Panc1 (cell line): ENCODE results near the gene NXPH4.

Experiments
- POLR2AphosphoS5 ChIP-seq: IDR thresholded peaks from 2 replicates; pipeline ENCODE4 v1.6.1; 2012; ENCODE audit warnings: mild to moderate bottlenecking, low read depth, low read length, moderate library complexity
- REST ChIP-seq, 2 experiments: IDR thresholded peaks; 2 replicates each; pipeline ENCODE4 v1.6.1; 2011 to 2012; ENCODE audit warnings: low read depth in 2 of 2, control low read depth in 1 of 2, low read length in 1 of 2, mild to moderate bottlenecking in 1 of 2, moderate library complexity in 1 of 2; ENCODE audit not compliant: insufficient read depth in 1 of 2
- TCF7L2 ChIP-seq: IDR thresholded peaks from 2 replicates; pipeline ENCODE4 v1.6.1; 2011; ENCODE audit warnings: mild to moderate bottlenecking, low read depth, low read length, inconsistent platforms
- TF ChIP-seq, protein P1 (sequence below): fragments of 450-650 bp; IDR thresholded peaks from 2 replicates; pipeline ENCODE4 v1.5.1; 2017; ENCODE audit warnings: mild to moderate bottlenecking

DNA sequence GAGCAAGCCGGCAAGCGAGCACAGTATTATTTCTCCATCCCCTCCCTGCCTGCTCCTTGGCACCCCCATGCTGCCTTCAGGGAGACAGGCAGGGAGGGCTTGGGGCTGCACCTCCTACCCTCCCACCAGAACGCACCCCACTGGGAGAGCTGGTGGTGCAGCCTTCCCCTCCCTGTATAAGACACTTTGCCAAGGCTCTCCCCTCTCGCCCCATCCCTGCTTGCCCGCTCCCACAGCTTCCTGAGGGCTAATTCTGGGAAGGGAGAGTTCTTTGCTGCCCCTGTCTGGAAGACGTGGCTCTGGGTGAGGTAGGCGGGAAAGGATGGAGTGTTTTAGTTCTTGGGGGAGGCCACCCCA lies 3.9 kb upstream of the NXPH4 start:
- TF ChIP-seq, protein P1, sequence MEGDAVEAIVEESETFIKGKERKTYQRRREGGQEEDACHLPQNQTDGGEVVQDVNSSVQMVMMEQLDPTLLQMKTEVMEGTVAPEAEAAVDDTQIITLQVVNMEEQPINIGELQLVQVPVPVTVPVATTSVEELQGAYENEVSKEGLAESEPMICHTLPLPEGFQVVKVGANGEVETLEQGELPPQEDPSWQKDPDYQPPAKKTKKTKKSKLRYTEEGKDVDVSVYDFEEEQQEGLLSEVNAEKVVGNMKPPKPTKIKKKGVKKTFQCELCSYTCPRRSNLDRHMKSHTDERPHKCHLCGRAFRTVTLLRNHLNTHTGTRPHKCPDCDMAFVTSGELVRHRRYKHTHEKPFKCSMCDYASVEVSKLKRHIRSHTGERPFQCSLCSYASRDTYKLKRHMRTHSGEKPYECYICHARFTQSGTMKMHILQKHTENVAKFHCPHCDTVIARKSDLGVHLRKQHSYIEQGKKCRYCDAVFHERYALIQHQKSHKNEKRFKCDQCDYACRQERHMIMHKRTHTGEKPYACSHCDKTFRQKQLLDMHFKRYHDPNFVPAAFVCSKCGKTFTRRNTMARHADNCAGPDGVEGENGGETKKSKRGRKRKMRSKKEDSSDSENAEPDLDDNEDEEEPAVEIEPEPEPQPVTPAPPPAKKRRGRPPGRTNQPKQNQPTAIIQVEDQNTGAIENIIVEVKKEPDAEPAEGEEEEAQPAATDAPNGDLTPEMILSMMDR: no peak
- TF ChIP-seq REST (IDR thresholded peaks at IDR 0.05; ENCODE audit: insufficient read depth in 1 of 2, low read depth in 2 of 2, low read length in 1 of 2) (no peak), POLR2AphosphoS5 (no peak), TCF7L2 (no peak)
